ENCODE results near the gene FLT1. TPM values are rescaled to one million over a fixed set of nuclear protein-coding genes. Genes with fewer than 3 reads are reported as not detected.

The FLT1 gene, protein sequence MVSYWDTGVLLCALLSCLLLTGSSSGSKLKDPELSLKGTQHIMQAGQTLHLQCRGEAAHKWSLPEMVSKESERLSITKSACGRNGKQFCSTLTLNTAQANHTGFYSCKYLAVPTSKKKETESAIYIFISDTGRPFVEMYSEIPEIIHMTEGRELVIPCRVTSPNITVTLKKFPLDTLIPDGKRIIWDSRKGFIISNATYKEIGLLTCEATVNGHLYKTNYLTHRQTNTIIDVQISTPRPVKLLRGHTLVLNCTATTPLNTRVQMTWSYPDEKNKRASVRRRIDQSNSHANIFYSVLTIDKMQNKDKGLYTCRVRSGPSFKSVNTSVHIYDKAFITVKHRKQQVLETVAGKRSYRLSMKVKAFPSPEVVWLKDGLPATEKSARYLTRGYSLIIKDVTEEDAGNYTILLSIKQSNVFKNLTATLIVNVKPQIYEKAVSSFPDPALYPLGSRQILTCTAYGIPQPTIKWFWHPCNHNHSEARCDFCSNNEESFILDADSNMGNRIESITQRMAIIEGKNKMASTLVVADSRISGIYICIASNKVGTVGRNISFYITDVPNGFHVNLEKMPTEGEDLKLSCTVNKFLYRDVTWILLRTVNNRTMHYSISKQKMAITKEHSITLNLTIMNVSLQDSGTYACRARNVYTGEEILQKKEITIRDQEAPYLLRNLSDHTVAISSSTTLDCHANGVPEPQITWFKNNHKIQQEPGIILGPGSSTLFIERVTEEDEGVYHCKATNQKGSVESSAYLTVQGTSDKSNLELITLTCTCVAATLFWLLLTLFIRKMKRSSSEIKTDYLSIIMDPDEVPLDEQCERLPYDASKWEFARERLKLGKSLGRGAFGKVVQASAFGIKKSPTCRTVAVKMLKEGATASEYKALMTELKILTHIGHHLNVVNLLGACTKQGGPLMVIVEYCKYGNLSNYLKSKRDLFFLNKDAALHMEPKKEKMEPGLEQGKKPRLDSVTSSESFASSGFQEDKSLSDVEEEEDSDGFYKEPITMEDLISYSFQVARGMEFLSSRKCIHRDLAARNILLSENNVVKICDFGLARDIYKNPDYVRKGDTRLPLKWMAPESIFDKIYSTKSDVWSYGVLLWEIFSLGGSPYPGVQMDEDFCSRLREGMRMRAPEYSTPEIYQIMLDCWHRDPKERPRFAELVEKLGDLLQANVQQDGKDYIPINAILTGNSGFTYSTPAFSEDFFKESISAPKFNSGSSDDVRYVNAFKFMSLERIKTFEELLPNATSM (N-terminal part only)
- 0.81 and 1.2 TPM in 2 replicates for total RNA-seq
- long read RNA-seq: 0 reads

DNA sequence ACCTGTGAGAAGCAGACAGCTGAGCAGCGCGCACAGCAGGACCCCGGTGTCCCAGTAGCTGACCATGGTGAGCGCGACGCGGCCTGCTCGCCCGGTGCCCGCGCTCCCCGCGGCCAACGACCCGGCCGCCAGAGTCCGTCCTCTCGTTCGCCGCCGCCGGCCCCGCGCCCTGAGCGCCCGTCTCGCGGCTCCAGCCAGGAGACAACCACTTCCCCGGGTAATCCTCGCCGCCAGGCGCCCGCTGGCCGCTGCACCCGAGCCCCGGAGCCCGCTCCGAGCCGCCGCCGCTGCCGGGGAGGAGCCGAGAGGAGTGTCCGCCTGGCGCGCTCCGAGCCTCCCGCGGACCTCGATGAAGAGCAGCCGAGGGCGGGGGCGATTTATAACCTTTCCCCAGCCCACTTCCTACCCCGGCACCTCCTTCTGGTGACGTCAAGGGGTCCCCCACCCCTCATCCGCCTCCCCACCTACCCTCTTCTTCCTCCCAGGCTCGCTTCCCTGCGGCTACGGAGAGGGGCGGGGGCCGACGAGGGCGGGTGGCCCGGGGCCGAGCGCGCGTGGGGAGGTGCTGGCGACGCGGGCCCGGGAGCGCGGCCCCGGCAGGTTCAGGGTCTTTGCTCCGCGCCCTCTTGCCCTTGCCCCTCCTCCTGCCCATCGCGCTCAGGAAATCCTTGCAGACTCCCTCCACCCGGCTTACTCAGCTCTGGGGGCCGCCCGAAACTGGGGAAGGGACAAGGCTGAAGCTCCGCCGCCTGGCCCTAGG lies at the start of gene FLT1:
Gene FLT1 (minus strand): TSS at position 351 of the 760 bp plus-strand sequence. CDS start 285 bp downstream, at position 66.
- TF ChIP-seq, protein P1, sequence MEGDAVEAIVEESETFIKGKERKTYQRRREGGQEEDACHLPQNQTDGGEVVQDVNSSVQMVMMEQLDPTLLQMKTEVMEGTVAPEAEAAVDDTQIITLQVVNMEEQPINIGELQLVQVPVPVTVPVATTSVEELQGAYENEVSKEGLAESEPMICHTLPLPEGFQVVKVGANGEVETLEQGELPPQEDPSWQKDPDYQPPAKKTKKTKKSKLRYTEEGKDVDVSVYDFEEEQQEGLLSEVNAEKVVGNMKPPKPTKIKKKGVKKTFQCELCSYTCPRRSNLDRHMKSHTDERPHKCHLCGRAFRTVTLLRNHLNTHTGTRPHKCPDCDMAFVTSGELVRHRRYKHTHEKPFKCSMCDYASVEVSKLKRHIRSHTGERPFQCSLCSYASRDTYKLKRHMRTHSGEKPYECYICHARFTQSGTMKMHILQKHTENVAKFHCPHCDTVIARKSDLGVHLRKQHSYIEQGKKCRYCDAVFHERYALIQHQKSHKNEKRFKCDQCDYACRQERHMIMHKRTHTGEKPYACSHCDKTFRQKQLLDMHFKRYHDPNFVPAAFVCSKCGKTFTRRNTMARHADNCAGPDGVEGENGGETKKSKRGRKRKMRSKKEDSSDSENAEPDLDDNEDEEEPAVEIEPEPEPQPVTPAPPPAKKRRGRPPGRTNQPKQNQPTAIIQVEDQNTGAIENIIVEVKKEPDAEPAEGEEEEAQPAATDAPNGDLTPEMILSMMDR (IDR thresholded peaks at IDR 0.05; ENCODE audit: unreplicated experiment): no peak
- H3K4me3 Mint-ChIP-seq (ENCODE audit: low read depth): peak within 1 kb of the TSS; percentile 63
- H3K27ac Mint-ChIP-seq: peak within 1 kb of the TSS; percentile 21
- peaks cover 84% of the 10 kb centered on the region for H3K27me3 Mint-ChIP-seq
- H3K4me1 Mint-ChIP-seq (ENCODE audit: low read depth): peaks cover 6% of the 10 kb centered on the region
- H3K9me3 Mint-ChIP-seq (ENCODE audit: low read depth): no peaks in the 10 kb centered on the region
- peak; percentile 27 for DNase-seq (ENCODE audit: low spot score, unreplicated experiment)
- H3K36me3 Mint-ChIP-seq (ENCODE audit: insufficient read depth): no peaks in the 10 kb centered on the region

DNA sequence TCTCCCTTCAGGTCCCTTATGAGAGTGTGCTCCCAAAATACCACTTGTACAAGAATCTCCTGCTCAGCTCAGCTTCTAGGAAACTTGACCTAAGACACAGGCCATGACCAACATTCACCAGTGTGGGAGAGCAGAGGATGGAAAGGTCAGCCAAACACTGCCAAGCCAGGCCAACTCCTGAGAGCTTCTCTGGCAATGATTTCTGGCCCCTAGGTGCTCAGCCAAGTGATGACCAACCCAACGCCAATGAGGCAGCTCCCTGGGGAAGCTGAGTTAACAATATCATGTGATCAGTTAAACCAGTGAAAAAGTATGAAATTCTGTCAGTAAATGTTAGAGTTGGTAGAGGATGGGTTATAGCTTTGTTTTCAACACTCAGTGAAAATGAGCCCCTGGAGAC lies 49.1 kb upstream of the FLT1 start:
- Mint-ChIP-seq H3K27ac (no peak overlapping the region), H3K4me1 (ENCODE audit: low read depth) (peaks cover 11% of the 10 kb centered on the region), H3K27me3 (peaks cover 33% of the 10 kb centered on the region), H3K36me3 (ENCODE audit: insufficient read depth) (no peaks in the 10 kb centered on the region), H3K4me3 (ENCODE audit: low read depth) (no peak overlapping the region), H3K9me3 (ENCODE audit: low read depth) (no peaks in the 10 kb centered on the region)
- DNase-seq (ENCODE audit: low spot score, unreplicated experiment): no peak
- TF ChIP-seq, protein P1 (IDR thresholded peaks at IDR 0.05; ENCODE audit: unreplicated experiment): no peak

DNA sequence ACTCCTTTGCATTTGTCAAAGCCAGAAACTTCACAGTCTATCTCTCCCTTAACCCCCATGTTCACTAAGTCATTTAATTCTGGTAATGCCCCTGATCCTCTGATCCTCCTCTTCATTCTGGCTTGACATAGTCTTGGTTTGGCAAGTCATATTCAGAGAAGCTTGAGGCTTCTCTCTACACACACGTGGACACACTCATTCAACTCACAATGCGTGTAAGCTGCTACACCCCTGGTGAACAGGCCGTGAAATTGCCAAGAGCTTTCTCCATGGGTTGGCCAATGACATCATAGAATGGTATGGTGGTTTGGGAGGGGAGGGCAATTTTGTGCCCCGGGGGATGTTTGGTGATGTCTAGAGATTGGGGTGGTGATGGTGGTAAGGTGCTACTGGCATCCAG lies 47.9 kb upstream of the FLT1 start:
- Mint-ChIP-seq H3K9me3 (ENCODE audit: low read depth) (no peaks in the 10 kb centered on the region), H3K27ac (no peak overlapping the region), H3K4me1 (ENCODE audit: low read depth) (peaks cover 7% of the 10 kb centered on the region), H3K4me3 (ENCODE audit: low read depth) (no peak overlapping the region), H3K27me3 (peaks cover 24% of the 10 kb centered on the region), H3K36me3 (ENCODE audit: insufficient read depth) (no peaks in the 10 kb centered on the region)
- TF ChIP-seq, protein P1 (IDR thresholded peaks at IDR 0.05; ENCODE audit: unreplicated experiment): no peak
- no peak for DNase-seq (ENCODE audit: low spot score, unreplicated experiment)

DNA sequence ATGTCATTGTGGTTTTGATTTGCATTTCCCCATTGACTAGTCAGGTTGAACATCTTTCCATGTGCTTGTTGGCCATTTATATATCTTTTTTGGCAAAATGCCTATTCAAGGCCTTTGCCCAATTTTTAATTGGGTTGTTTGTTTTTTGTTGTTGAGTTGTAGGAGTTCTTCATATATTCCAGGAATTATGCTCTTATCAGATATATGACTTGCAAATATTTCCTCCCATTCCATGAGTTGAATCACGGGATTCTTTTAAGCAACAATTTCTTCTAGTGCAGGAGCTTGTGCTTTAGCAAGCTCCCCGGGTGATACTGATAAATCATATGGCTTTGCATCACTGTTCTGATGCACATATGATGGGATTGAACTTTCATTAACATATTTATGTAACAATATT lies 47.0 kb upstream of the FLT1 start:
- TF ChIP-seq, protein P1 (IDR thresholded peaks at IDR 0.05; ENCODE audit: unreplicated experiment): no peak
- Mint-ChIP-seq H3K4me1 (ENCODE audit: low read depth) (peaks cover 7% of the 10 kb centered on the region), H3K36me3 (ENCODE audit: insufficient read depth) (no peaks in the 10 kb centered on the region), H3K9me3 (ENCODE audit: low read depth) (no peaks in the 10 kb centered on the region), H3K27me3 (peaks cover 21% of the 10 kb centered on the region), H3K4me3 (ENCODE audit: low read depth) (no peak overlapping the region), H3K27ac (no peak overlapping the region)
- DNase-seq (ENCODE audit: low spot score, unreplicated experiment): no peak

All from progenitor cell of endocrine pancreas (in vitro differentiated cells).